NK-92 (cell line): ENCODE results near the gene WDR55.
"Not testable (repeated sequence)": the region's sequence is repeated elsewhere in the genome, so short reads cannot be mapped to it uniquely, and the experiment has no call there.

ENCODE experiments used
- DNase-seq: peaks from one replicate; lab custom pipeline; 2025; ENCODE audit not compliant: unreplicated experiment; lab: John Stamatoyannopoulos, UW

Gene WDR55

GRCh38 chr5:140647042-140647419 is 17.7 kb upstream of the WDR55 start:
- no peak for DNase-seq

GRCh38 chr5:140658870-140659269 is 5.8 kb upstream of the WDR55 start:
- no peak for DNase-seq

GRCh38 chr5:140660371-140660770 is 4.3 kb upstream of the WDR55 start:
- DNase-seq, result not testable (repeated sequence)

GRCh38 chr5:140664030-140664358 is 710 bp upstream of the WDR55 start:
- no peak for DNase-seq

GRCh38 chr5:140671035-140671434 is 6.3 kb downstream of the WDR55 start:
- not testable (repeated sequence) for DNase-seq

- DNase-seq, result no peak
Measured at GRCh38 chr5:140671472-140672125, 6.9 kb downstream of the WDR55 start.

GRCh38 chr5:140672455-140673186 is 7.9 kb downstream of the WDR55 start:
- no peak for DNase-seq

GRCh38 chr5:140673187-140673976 is 8.7 kb downstream of the WDR55 start, which contains the start of gene DND1:
Gene DND1 (minus strand): TSS chr5:140673576. CDS start chr5:140673542, 34 bp downstream.
- DNase-seq, result no peak

GRCh38 chr5:140674211-140674610 is 9.5 kb downstream of the WDR55 start:
- no peak for DNase-seq

GRCh38 chr5:140674629-140675028 is 9.9 kb downstream of the WDR55 start:
- no peak for DNase-seq

GRCh38 chr5:140677947-140678346 is 13.2 kb downstream of the WDR55 start:
- DNase-seq, result no peak

GRCh38 chr5:140678993-140679392 is 14.3 kb downstream of the WDR55 start:
- DNase-seq, result no peak

- no peak for DNase-seq
Measured at GRCh38 chr5:140690376-140690932, 25.8 kb downstream of the WDR55 start.

GRCh38 chr5:140690941-140691924 is 26.5 kb downstream of the WDR55 start, which contains the start of the genes HARS1 and HARS2:
Gene HARS1 (minus strand): TSS chr5:140691370. CDS start chr5:140691304, 66 bp downstream.
Gene HARS2 (plus strand): TSS chr5:140691455. CDS start chr5:140691649, 194 bp downstream.
- DNase-seq, result no peak

GRCh38 chr5:140694276-140694675 is 29.6 kb downstream of the WDR55 start:
- DNase-seq, result no peak

- DNase-seq, result no peak
Measured at GRCh38 chr5:140696891-140697492, 32.3 kb downstream of the WDR55 start.

GRCh38 chr5:140700177-140701144 is 35.8 kb downstream of the WDR55 start, which contains the start of gene ZMAT2:
Gene ZMAT2 (plus strand): TSS chr5:140700447. CDS start chr5:140700461, 14 bp downstream.
- peak; percentile 47 for DNase-seq

GRCh38 chr5:140707812-140708211 is 43.1 kb downstream of the WDR55 start:
- DNase-seq, result no peak
